ENCODE data around the gene SLC14A1. TPM values are rescaled to one million over a fixed set of nuclear protein-coding genes. Genes with fewer than 3 reads are reported as not detected.

The SLC14A1 gene
- polyA plus RNA-seq, 1 experiment: 80.5 TPM

DNA sequence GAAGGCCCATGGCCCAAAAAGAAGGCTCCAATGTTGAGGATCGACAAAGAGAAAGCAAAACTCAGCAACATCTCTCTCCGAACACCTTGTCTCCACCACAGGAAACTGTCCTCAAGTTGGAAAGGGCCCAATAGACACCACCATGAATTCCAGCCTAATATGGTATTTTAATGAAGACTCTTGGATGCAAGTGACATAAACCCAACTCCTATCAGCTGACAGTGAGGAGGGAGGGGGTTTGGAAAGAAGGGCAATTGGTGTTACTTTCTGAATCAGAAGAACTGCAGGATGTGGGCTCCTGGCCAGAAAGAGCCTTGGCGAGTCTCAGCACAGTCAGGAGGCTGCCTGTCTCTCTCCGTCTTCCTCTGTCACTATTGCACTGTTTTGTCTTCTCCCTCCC is 61.2 kb downstream of the SLC14A1 start:
- H3K4me3 ChIP-seq (ENCODE audit: low read depth, low read length): no peak overlapping the region
- no peaks in the 10 kb centered on the region; the same call in 1 of the 2 replicates for H3K9me3 ChIP-seq (ENCODE audit: control insufficient read depth, insufficient read depth, low read length)
- ChIA-PET CTCF (no interaction called here), POLR2A (no interaction called here)
- no peaks in the 10 kb centered on the region for H3K27me3 ChIP-seq (ENCODE audit: control insufficient read depth, insufficient read depth, low read length)
- no peak overlapping the region for H3K27ac ChIP-seq (ENCODE audit: low read depth, low read length)
- TF ChIP-seq CTCF (IDR thresholded peaks at IDR 0.05; ENCODE audit: low read depth, low read length): no peak
- DNase-seq (ENCODE audit: low read depth, low spot score): no peak

GRCh38 chr18:45786941-45787340 is 63.0 kb downstream of the SLC14A1 start:
- Histone ChIP-seq H3K27me3 (ENCODE audit: control insufficient read depth, insufficient read depth, low read length) (no peaks in the 10 kb centered on the region), H3K27ac (ENCODE audit: low read depth, low read length) (peak overlapping the region; percentile 3), H3K9me3 (ENCODE audit: control insufficient read depth, insufficient read depth, low read length) (no peaks in the 10 kb centered on the region; the same call in 1 of the 2 replicates), H3K4me3 (ENCODE audit: low read depth, low read length) (no peak overlapping the region)
- no peak for DNase-seq (ENCODE audit: low read depth, low spot score)
- ChIA-PET POLR2A (no interaction called here), CTCF (interaction anchor here (1.0 to 1.7 kb wide), 4 partner anchors 53 to 96 kb away, joined by 3 to 7 read pairs (median 4); no protein-coding TSS in a partner anchor)
- no peak for TF ChIP-seq CTCF (IDR thresholded peaks at IDR 0.05; ENCODE audit: low read depth, low read length)

DNA sequence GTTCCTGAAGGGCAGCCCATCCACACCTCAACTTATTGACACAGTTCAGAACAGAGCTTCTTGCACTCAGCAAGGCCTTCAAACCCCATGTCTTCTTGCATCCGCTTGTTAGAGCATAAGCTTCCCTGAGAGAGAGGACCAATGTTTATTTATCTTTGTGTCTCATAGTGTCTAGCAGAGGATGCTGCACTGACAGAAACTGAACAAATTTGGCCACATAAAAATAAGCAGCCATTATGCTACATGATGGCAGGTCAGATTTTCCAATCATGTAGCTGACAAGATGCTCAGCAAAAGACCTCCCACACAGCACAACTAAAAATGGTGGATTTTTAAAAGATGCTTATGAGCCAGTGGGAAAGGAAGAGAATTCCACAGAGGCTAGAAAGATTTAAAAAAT is 63.4 kb downstream of the SLC14A1 start:
- no peak for DNase-seq (ENCODE audit: low read depth, low spot score)
- TF ChIP-seq CTCF (IDR thresholded peaks at IDR 0.05; ENCODE audit: low read depth, low read length): no peak
- no peaks in the 10 kb centered on the region; the same call in 1 of the 2 replicates for H3K9me3 ChIP-seq (ENCODE audit: control insufficient read depth, insufficient read depth, low read length)
- no peak overlapping the region for H3K4me3 ChIP-seq (ENCODE audit: low read depth, low read length)
- peak overlapping the region; percentile 11 for H3K27ac ChIP-seq (ENCODE audit: low read depth, low read length)
- POLR2A ChIA-PET: no interaction called here
- no peaks in the 10 kb centered on the region for H3K27me3 ChIP-seq (ENCODE audit: control insufficient read depth, insufficient read depth, low read length)
- CTCF ChIA-PET: interaction anchor here (1.2 to 1.7 kb wide), 3 partner anchors 52 to 65 kb away, joined by 3 to 7 read pairs (median 5); no protein-coding TSS in a partner anchor

DNA sequence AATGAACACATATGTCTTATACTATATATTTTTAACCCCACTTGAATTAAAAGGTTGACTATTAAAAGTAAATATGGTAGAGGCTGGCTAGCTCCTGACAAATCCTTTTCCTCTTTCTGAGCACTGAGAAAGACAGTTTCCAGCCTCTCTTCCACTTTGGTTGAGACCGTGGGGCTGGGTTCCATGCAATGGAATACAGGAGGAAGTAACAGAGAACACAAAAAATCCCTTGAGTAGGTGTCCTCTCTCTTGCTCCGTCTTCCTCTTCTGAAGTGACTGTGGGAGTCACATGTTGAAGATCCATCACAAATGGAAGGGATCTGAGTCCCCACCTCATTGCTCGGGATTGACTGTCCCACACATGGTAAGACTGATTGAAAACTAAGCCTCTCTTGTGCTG is 64.9 kb downstream of the SLC14A1 start:
- Histone ChIP-seq H3K27me3 (ENCODE audit: control insufficient read depth, insufficient read depth, low read length) (no peaks in the 10 kb centered on the region), H3K9me3 (ENCODE audit: control insufficient read depth, insufficient read depth, low read length) (no peaks in the 10 kb centered on the region; the same call in 1 of the 2 replicates), H3K4me3 (ENCODE audit: low read depth, low read length) (no peak overlapping the region), H3K27ac (ENCODE audit: low read depth, low read length) (no peak overlapping the region)
- no peak for TF ChIP-seq CTCF (IDR thresholded peaks at IDR 0.05; ENCODE audit: low read depth, low read length)
- DNase-seq (ENCODE audit: low read depth, low spot score): no peak
- ChIA-PET POLR2A (no interaction called here), CTCF (no interaction called here)

GRCh38 chr18:45792506-45793263 is 68.7 kb downstream of the SLC14A1 start:
- TF ChIP-seq CTCF (IDR thresholded peaks at IDR 0.05; ENCODE audit: low read depth, low read length): no peak
- no peaks in the 10 kb centered on the region for H3K27me3 ChIP-seq (ENCODE audit: control insufficient read depth, insufficient read depth, low read length)
- no peak overlapping the region for H3K4me3 ChIP-seq (ENCODE audit: low read depth, low read length)
- ChIA-PET CTCF (no interaction called here), POLR2A (interaction anchor here (0.8 to 1.1 kb wide), 2 partner anchors 10 to 14 kb away, joined by 4 read pairs; no protein-coding TSS in a partner anchor)
- H3K9me3 ChIP-seq (ENCODE audit: control insufficient read depth, insufficient read depth, low read length): no peaks in the 10 kb centered on the region; the same call in 1 of the 2 replicates
- no peak for DNase-seq (ENCODE audit: low read depth, low spot score)
- peak overlapping the region; percentile 86 for H3K27ac ChIP-seq (ENCODE audit: low read depth, low read length)
